K562 (cell line): ENCODE results near the gene DNAH10. TPM values are rescaled to one million over a fixed set of nuclear protein-coding genes. Genes with fewer than 3 reads are reported as not detected.

Source experiments
- ATAC-seq: fragments of 200-7000 bp; cut with Tn5 transposase; 3 replicates; pipeline ENCODE4 v1.9.1; 2020; ENCODE audit warnings: moderate library complexity
- BruUV-seq: library from RNA; stranded (reverse); fragments of 400-500 nt; replicated peaks from 2 replicates; lab custom pipeline; 2021; lab: Mats Ljungman, UMichigan
- CTCF ChIA-PET: fragments of 300-600 bp; formaldehyde crosslinking; extraction: SDS; loops from one replicate; lab custom pipeline; 2021; ENCODE audit warnings: low intra/inter-chr PET ratio; lab: Yijun Ruan, JAX
- POLR2A ChIA-PET: fragments of 300-600, 350-650 bp; sonication (Branson Sonifier 250); formaldehyde crosslinking; extraction: SDS; loops from one replicate; lab custom pipeline; 2021; ENCODE audit warnings: antibody characterized with exemption, inconsistent platforms; lab: Yijun Ruan, JAX
- DNase-seq, 4 experiments: peaks; one replicate each; pipeline versions ENCODE4 v3.0.0 to v3.0.0-alpha.2; 2011 to 2018; ENCODE audit warnings: low spot score in 3 of 4, mixed read lengths in 3 of 4; ENCODE audit errors: extremely low read depth in 1 of 4
- FAIRE-seq: peaks from 2 replicates; lab custom pipeline; 2011; peaks lifted over from hg19 to GRCh38; lab: Jason Lieb, UNC
- H2AFZ ChIP-seq: 2 replicates; pipeline ENCODE4 v1.6.0; 2011; ENCODE audit warnings: low read depth, low read length, control low read depth, inconsistent platforms
- H3K27ac ChIP-seq: fragments of 200-600 bp; 3 replicates; pipeline ENCODE4 v1.8.0; 2011; ENCODE audit warnings: low read depth, mild to moderate bottlenecking, control low read depth, inconsistent platforms, low read length, moderate library complexity, mixed read lengths; ENCODE audit errors: extremely low read depth
- H3K27me3 ChIP-seq, 2 experiments: fragments of 300-600 bp in 1 of 2; 2 replicates in 1 of 2; 3 replicates in 1 of 2; pipeline versions ENCODE4 v1.6.0 to v1.8.0; 2011; ENCODE audit warnings: inconsistent platforms in 2 of 2, low read length in 2 of 2, mild to moderate bottlenecking in 1 of 2, mixed read lengths in 1 of 2, moderate library complexity in 1 of 2; ENCODE audit not compliant: control insufficient read depth in 2 of 2, insufficient read depth in 2 of 2
- H3K36me3 ChIP-seq: fragments of 300-600 bp; 3 replicates; pipeline ENCODE4 v1.8.0; 2011; ENCODE audit warnings: mild to moderate bottlenecking, low read length, inconsistent platforms; ENCODE audit not compliant: control insufficient read depth, insufficient read depth
- H3K4me1 ChIP-seq, 2 experiments: fragments of 200-600 bp in 1 of 2; replicated peaks in 1 of 2; 2 replicates in 1 of 2; 3 replicates in 1 of 2; pipeline versions ENCODE4 v1.5.1 to v1.8.0; 2011; ENCODE audit warnings: inconsistent platforms in 2 of 2, low read length in 2 of 2, mild to moderate bottlenecking in 1 of 2, mixed read lengths in 1 of 2, moderate library complexity in 1 of 2; ENCODE audit not compliant: control insufficient read depth in 2 of 2, insufficient read depth in 2 of 2
- H3K4me2 ChIP-seq: 2 replicates; pipeline ENCODE4 v1.6.1; 2011; ENCODE audit warnings: low read length, control low read depth, inconsistent platforms, mixed read lengths; ENCODE audit not compliant: insufficient read depth
- H3K4me3 ChIP-seq: fragments of 200-600 bp; sonication (generic), shearing (Covaris generic); 2 replicates; pipeline ENCODE4 v1.5.1; 2016; ENCODE audit warnings: control low read depth, inconsistent platforms
- H3K79me2 ChIP-seq: fragments of 200-600 bp; 3 replicates; pipeline ENCODE4 v1.8.0; 2011; ENCODE audit warnings: low read length, inconsistent platforms; ENCODE audit not compliant: control insufficient read depth, insufficient read depth
- H3K9ac ChIP-seq, 2 experiments: 2 replicates each; pipeline versions ENCODE4 v1.6.0 to v1.6.1; 2011; ENCODE audit warnings: low read depth in 2 of 2, low read length in 2 of 2, control low read depth in 1 of 2, inconsistent platforms in 1 of 2, mild to moderate bottlenecking in 1 of 2, mixed read lengths in 1 of 2; ENCODE audit not compliant: insufficient read depth in 1 of 2
- H3K9me1 ChIP-seq: one replicate; pipeline ENCODE4 v1.6.0; 2011; ENCODE audit warnings: inconsistent platforms, mild to moderate bottlenecking, low read length, moderate library complexity; ENCODE audit not compliant: control insufficient read depth, insufficient read depth
- H3K9me3 ChIP-seq: replicated peaks from 2 replicates; pipeline ENCODE4 v1.5.1; 2011; ENCODE audit warnings: low read depth, low read length, inconsistent platforms; ENCODE audit not compliant: control insufficient read depth, insufficient read depth
- H4K20me1 ChIP-seq: replicated peaks from 2 replicates; pipeline ENCODE4 v1.6.1; 2011; ENCODE audit warnings: low read length, inconsistent platforms, mixed read lengths; ENCODE audit not compliant: control insufficient read depth, insufficient read depth
- CREBBP ChIP-seq: IDR thresholded peaks from one replicate; pipeline ENCODE4 v1.6.1; 2012; ENCODE audit warnings: low read depth, mild to moderate bottlenecking, control low read depth, inconsistent platforms, low read length
- MCM5 ChIP-seq: fragments of 450-650 bp; IDR thresholded peaks from 2 replicates; pipeline ENCODE4 v1.6.1; 2016; ENCODE audit warnings: low read depth
- MEIS2 ChIP-seq: fragments of 450-650 bp; IDR thresholded peaks from 2 replicates; pipeline ENCODE4 v1.6.1; 2014; ENCODE audit warnings: mild to moderate bottlenecking; ENCODE audit not compliant: partially characterized antibody
- RBM22 ChIP-seq: fragments of 200-400 bp; formaldehyde crosslinking; IDR thresholded peaks from 2 replicates; pipeline ENCODE4 v1.6.1; 2018; ENCODE audit warnings: low read length, low read depth; ENCODE audit not compliant: poor library complexity, severe bottlenecking
- SMAD3 ChIP-seq: fragments of 450-650 bp; formaldehyde crosslinking; conservative IDR thresholded peaks from 2 replicates; pipeline ENCODE4 v1.4.0; 2020; ENCODE audit warnings: mild to moderate bottlenecking
- ZNF280A ChIP-seq: fragments of 450-650 bp; IDR thresholded peaks from 2 replicates; pipeline ENCODE4 v1.6.1; 2018; ENCODE audit warnings: mild to moderate bottlenecking, low read depth; ENCODE audit not compliant: partially characterized antibody
- ZNF408 ChIP-seq: fragments of 250-450 bp; sonication (Bioruptor Pico); IDR thresholded peaks from 2 replicates; pipeline ENCODE4 v1.4.0; 2020; ENCODE audit warnings: low read depth, mild to moderate bottlenecking, moderate library complexity
- ZNF41 ChIP-seq: fragments of 250-450 bp; sonication (Bioruptor Pico); conservative IDR thresholded peaks from 2 replicates; pipeline ENCODE4 v1.4.0; 2020; ENCODE audit warnings: mild to moderate bottlenecking
- WGBS: fragments of 100-300 bp; shearing (Covaris generic); methylation state at CpG from one replicate; pipeline ENCODE4 v1.1.6; 2016; ENCODE audit warnings: low coverage, mixed read lengths; ENCODE audit not compliant: insufficient coverage; ENCODE audit errors: missing lambda C conversion rate; 5-methylcytosine and 5-hydroxymethylcytosine counted together
- in situ Hi-C: fragments of 300-500 bp; cut with MboI; formaldehyde crosslinking; loops from 4 replicates; pipeline ENCODE4 v1.15.0; 2018; ENCODE audit warnings: inconsistent platforms, mixed read lengths
- intact Hi-C: fragments of 100-400 bp; cut with micrococcal nuclease; formaldehyde crosslinking; loops from 2 replicates; pipeline ENCODE4 v1.14.2; 2022
- polyA plus RNA-seq, 8 experiments: library from polyadenylated mRNA; depleted of rRNA in 4 of 8; stranded (reverse) in 5 of 8; unstranded in 3 of 8; fragments of >200 nt; fragmentation: Nextera tagmentation in 2 of 8; fragmentation: Illumina TruSeq in 1 of 8; extraction: Ambion mirVana in 2 of 8; extraction: Trizol in 1 of 8; gene quantifications; 2 replicates each; pipeline versions ENCODE4 v1.2.1 to v1.2.3, GENCODE V29; 2011 to 2014; ENCODE audit warnings: inconsistent platforms in 1 of 8, missing spikeins in 1 of 8
- total RNA-seq, 7 experiments: library from RNA; depleted of rRNA in 6 of 7; stranded (reverse); fragments of >200 nt in 6 of 7; fragmentation: Illumina TruSeq in 2 of 7; extraction: Trizol in 2 of 7; gene quantifications; 2 replicates each; pipeline versions ENCODE4 v1.2.1 to v1.2.3, GENCODE V29; 2011 to 2021; ENCODE audit warnings: low replicate concordance in 1 of 7

The DNAH10 gene
- total and polyA plus RNA-seq, 9 of the 15 experiments (the other 6 are each of a cell fraction or from before 2014, with no cell fraction given): 0.01 to 0.06 (median 0.04) TPM; not detected in 1

- Histone ChIP-seq H3K9ac (no peak overlapping the region), H3K9me1 (no peaks in the 10 kb centered on the region), H3K27me3 (no peaks in the 10 kb centered on the region), H3K27ac (no peak overlapping the region), H2AFZ (no peak overlapping the region), H3K4me2 (no peak overlapping the region), H3K9me3 (no peaks in the 10 kb centered on the region), H3K79me2 (peaks cover 5% of the 10 kb centered on the region; the same call in 2 of the 3 replicates), H4K20me1 (0 out of 2 replicates have a peak, but pooled peaks cover 3% of the 10 kb centered on the region), H3K4me3 (no peak overlapping the region), H3K36me3 (no peaks in the 10 kb centered on the region), H3K4me1 (peaks cover 0 to 22% of the 10 kb centered on the region in 2 experiments; a peak in 3 of 5 replicates)
- in situ Hi-C loops: no loop called here
- 39% methylated on average over 5 of the region's 5 CpGs for WGBS
- ATAC-seq (peak; percentile 25; the same call in 1 of the 3 replicates), FAIRE-seq (no peak), DNase-seq (no peak)
- POLR2A ChIA-PET: interaction anchor here (1.3 to 3.2 kb wide), 2 partner anchors 10 to 13 kb away, joined by 5 to 16 read pairs; no protein-coding TSS in a partner anchor
- no TSS peak for BruUV-seq
- TF ChIP-seq SMAD3 (CRISPR knock-in tag) (no peak), MEIS2 (no peak), MCM5 (no peak), ZNF280A (no peak), CREBBP (no peak), RBM22 (no peak), ZNF41 (CRISPR knock-in tag) (peak; percentile 97), ZNF408 (CRISPR knock-in tag) (no peak)
- intact Hi-C loops: no loop called here
- CTCF ChIA-PET: no interaction called here
Measured at GRCh38 chr12:123965382-123965781, 203.3 kb downstream of the DNAH10 start.
